Endodermal cell (in vitro differentiated cells): ENCODE data around the gene RERE. TPM values are rescaled to one million over a fixed set of nuclear protein-coding genes. Genes with fewer than 3 reads are reported as not detected.
"Not testable (repeated sequence)": the region's sequence is repeated elsewhere in the genome, so short reads cannot be mapped to it uniquely, and the experiment has no call there.

Experiments used
- DNase-seq: peaks from one replicate; pipeline ENCODE4 v3.0.0-alpha.2; 2017
- H3K27ac ChIP-seq: 2 replicates; pipeline ENCODE4 v1.5.1; 2013; ENCODE audit warnings: mild to moderate bottlenecking, low read depth, low read length, moderate library complexity
- H3K27me3 ChIP-seq: 2 replicates; pipeline ENCODE4 v1.6.1; 2013; ENCODE audit warnings: mild to moderate bottlenecking, low read length, moderate library complexity; ENCODE audit not compliant: insufficient read depth, control insufficient read depth, poor library complexity, severe bottlenecking
- H3K36me3 ChIP-seq: 2 replicates; pipeline ENCODE4 v1.7.0; 2013; ENCODE audit warnings: mild to moderate bottlenecking, low read length, moderate library complexity; ENCODE audit not compliant: control insufficient read depth, insufficient read depth
- H3K4me1 ChIP-seq: one replicate; pipeline ENCODE4 v1.7.0; 2013; ENCODE audit warnings: low read length; ENCODE audit not compliant: control insufficient read depth, insufficient read depth
- H3K4me3 ChIP-seq: 2 replicates; pipeline ENCODE4 v1.5.1; 2013; ENCODE audit warnings: mild to moderate bottlenecking, low read length, moderate library complexity
- H3K9ac ChIP-seq: 2 replicates; pipeline ENCODE4 v1.6.1; 2013; ENCODE audit warnings: mild to moderate bottlenecking, low read length, moderate library complexity; ENCODE audit not compliant: poor library complexity, severe bottlenecking; ENCODE audit errors: extremely low read depth
- H3K9me3 ChIP-seq: 2 replicates; pipeline ENCODE4 v1.6.1; 2013; ENCODE audit warnings: mild to moderate bottlenecking, low read length, moderate library complexity; ENCODE audit not compliant: control insufficient read depth
- H3K27ac Mint-ChIP-seq: 2 replicates; pipeline ENCODE4 v1.8.0; 2020; ENCODE audit warnings: mixed read lengths
- H3K27me3 Mint-ChIP-seq: 2 replicates; pipeline ENCODE4 v1.8.0; 2021; ENCODE audit warnings: mild to moderate bottlenecking, mixed read lengths; ENCODE audit not compliant: insufficient read depth
- H3K36me3 Mint-ChIP-seq: 2 replicates; pipeline ENCODE4 v1.8.0; 2020; ENCODE audit warnings: low read depth, mixed read lengths
- H3K4me1 Mint-ChIP-seq: 2 replicates; pipeline ENCODE4 v1.8.0; 2020; ENCODE audit warnings: mixed read lengths
- H3K4me3 Mint-ChIP-seq: 2 replicates; pipeline ENCODE4 v1.8.0; 2020; ENCODE audit warnings: mild to moderate bottlenecking, moderate library complexity, mixed read lengths
- H3K9me3 Mint-ChIP-seq: 2 replicates; pipeline ENCODE4 v1.8.0; 2020; ENCODE audit warnings: mild to moderate bottlenecking, mixed read lengths
- WGBS, 2 experiments: methylation state at CpG; one replicate each; pipeline versions ENCODE4 v1.1.5 to v1.1.7; 2013; ENCODE audit warnings: missing lambda C conversion rate in 2 of 2, mixed read lengths in 1 of 2; ENCODE audit not compliant: insufficient coverage in 1 of 2, insufficient read length in 1 of 2; 5-methylcytosine and 5-hydroxymethylcytosine counted together
- total RNA-seq, 2 donors: library from RNA; stranded (reverse); fragmentation: NEBNext Ultra II Directional in 1 of 2; extraction: Animal tissue kit (Norgen Biotek cat#: 25700) in 1 of 2; gene quantifications; 2 replicates in 1 of 2; 3 replicates in 1 of 2; pipeline ENCODE4 v1.2.1, GENCODE V29; 2021
- TF ChIP-seq, protein P1 (sequence below): fragments of 200-600 bp; sonication (generic); conservative IDR thresholded peaks from 2 replicates; pipeline ENCODE4 v1.5.0; 2021; ENCODE audit warnings: antibody characterized with exemption, mild to moderate bottlenecking

RERE gene
- total RNA-seq, 2 donors from 2014 or later = 159 to 179 TPM

DNA sequence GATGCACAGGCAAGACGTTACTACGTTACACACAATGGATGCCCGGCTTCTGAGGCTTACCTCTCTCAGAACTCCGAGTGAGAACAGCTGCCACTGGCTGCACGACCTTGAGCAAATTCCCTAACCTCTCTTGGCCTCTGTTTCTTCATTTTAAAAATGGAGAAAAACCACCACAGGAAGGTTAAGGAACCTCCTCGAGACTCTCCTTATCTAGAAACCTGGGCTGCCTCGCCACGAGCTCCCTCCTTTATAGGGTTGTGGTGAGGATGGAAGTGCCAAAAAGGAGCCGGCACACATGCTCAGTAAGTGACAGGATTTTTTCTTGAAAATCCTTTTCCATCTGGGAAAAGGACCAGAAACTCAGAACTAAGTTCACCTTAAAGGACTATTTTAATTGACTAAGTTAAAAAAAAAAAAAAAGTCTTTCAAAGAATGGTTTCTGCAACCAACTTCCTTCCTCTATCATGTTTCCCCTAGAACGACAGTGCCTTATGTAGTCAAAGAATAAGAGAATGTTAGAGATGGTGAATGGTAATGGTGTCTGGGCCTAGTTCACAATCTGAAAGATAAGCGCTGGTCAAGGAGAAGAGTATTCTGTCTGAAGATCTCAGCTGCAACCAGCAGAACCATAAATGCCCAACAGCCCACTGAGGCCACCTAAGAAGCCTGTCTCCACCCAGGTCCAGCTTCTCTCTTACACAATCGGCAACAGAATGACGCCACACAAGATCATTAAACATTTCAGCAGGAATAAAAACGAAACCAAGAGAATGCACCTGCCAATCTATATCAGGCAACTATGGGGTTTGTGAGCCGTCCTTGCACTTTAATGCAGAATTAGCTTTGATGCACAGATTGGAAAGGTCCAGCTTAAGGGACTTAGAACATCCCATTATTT is 434.6 kb downstream of the RERE start:
- no peak overlapping the region for H3K27ac ChIP-seq
- H3K36me3 Mint-ChIP-seq = peaks cover 28% of the 10 kb centered on the region
- TF ChIP-seq, protein P1, sequence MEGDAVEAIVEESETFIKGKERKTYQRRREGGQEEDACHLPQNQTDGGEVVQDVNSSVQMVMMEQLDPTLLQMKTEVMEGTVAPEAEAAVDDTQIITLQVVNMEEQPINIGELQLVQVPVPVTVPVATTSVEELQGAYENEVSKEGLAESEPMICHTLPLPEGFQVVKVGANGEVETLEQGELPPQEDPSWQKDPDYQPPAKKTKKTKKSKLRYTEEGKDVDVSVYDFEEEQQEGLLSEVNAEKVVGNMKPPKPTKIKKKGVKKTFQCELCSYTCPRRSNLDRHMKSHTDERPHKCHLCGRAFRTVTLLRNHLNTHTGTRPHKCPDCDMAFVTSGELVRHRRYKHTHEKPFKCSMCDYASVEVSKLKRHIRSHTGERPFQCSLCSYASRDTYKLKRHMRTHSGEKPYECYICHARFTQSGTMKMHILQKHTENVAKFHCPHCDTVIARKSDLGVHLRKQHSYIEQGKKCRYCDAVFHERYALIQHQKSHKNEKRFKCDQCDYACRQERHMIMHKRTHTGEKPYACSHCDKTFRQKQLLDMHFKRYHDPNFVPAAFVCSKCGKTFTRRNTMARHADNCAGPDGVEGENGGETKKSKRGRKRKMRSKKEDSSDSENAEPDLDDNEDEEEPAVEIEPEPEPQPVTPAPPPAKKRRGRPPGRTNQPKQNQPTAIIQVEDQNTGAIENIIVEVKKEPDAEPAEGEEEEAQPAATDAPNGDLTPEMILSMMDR = no peak
- no peaks in the 10 kb centered on the region for H3K9me3 Mint-ChIP-seq
- peaks cover 27% of the 10 kb centered on the region for H3K36me3 ChIP-seq
- no peaks in the 10 kb centered on the region for H3K27me3 ChIP-seq
- peak overlapping the region; percentile 58 for H3K27ac Mint-ChIP-seq
- WGBS, 2 experiments = 94 to 95% methylated on average over 11 to 15 of the region's 15 CpGs
- H3K4me1 Mint-ChIP-seq = peaks cover 37% of the 10 kb centered on the region
- no peak overlapping the region for H3K9ac ChIP-seq
- H3K4me3 ChIP-seq = no peak overlapping the region
- no peaks in the 10 kb centered on the region for H3K27me3 Mint-ChIP-seq
- no peaks in the 10 kb centered on the region for H3K9me3 ChIP-seq
- H3K4me3 Mint-ChIP-seq = no peak overlapping the region
- peak; percentile 24 for DNase-seq
- peaks cover 8% of the 10 kb centered on the region for H3K4me1 ChIP-seq

DNA sequence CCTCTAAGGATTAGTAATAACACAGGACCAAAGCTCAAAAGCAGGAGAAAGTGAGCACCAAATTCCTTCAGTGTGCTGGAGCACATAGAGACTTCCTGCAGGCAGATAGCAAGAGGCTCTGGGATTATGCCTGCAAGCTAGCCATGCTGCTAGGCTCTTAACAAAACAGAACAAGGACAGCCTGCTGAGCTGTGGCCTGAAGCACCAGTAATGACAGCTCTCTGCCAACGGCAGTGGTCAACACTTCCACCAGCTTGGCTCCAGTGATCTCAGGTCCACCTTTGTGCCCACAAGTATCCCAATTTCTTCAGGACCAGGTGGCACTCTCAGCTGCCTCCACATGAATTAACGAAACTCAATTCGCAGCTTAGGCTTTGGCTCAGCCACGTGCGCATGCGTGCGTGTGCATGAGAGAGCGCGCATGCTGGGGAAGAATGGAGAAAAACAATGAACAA is 435.4 kb downstream of the RERE start:
- Histone ChIP-seq H3K4me1 (peaks cover 8% of the 10 kb centered on the region), H3K4me3 (no peak overlapping the region), H3K9ac (no peak overlapping the region), H3K9me3 (no peaks in the 10 kb centered on the region), H3K27ac (no peak overlapping the region), H3K27me3 (no peaks in the 10 kb centered on the region), H3K36me3 (peaks cover 34% of the 10 kb centered on the region)
- H3K4me3 Mint-ChIP-seq = no peak overlapping the region
- peak; percentile 74 for DNase-seq
- no peaks in the 10 kb centered on the region for H3K9me3 Mint-ChIP-seq
- peaks cover 37% of the 10 kb centered on the region for H3K4me1 Mint-ChIP-seq
- no peaks in the 10 kb centered on the region for H3K27me3 Mint-ChIP-seq
- H3K36me3 Mint-ChIP-seq = peaks cover 32% of the 10 kb centered on the region
- 85 to 88% methylated on average over 9 of the region's 9 CpGs for WGBS, 2 experiments
- H3K27ac Mint-ChIP-seq = no peak overlapping the region
- TF ChIP-seq, protein P1 = no peak

DNA sequence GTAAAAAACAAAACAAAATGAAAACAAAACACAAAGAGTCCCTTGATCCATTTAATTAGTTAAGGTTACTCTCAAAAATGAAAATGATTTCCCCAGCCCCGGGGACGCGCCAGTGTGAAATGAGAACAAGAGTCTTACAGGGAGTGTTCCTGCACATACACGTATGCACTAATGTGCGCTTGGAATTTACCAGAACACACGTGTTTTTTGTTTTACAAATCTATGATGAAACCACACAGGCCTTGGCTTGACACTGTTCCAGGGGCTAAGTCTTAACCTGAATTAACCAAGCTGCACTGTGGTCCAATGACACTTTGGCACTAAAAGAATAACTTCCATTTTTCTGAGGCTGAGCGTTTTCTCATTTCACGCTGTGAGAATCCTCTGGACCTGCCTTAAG is 435.8 kb downstream of the RERE start:
- H3K4me1 Mint-ChIP-seq = peaks cover 37% of the 10 kb centered on the region
- peaks cover 34% of the 10 kb centered on the region for H3K36me3 ChIP-seq
- H3K4me3 ChIP-seq = no peak overlapping the region
- no peaks in the 10 kb centered on the region for H3K9me3 Mint-ChIP-seq
- H3K4me3 Mint-ChIP-seq = no peak overlapping the region
- peaks cover 8% of the 10 kb centered on the region for H3K4me1 ChIP-seq
- no peaks in the 10 kb centered on the region for H3K9me3 ChIP-seq
- H3K27ac ChIP-seq = no peak overlapping the region
- peaks cover 31% of the 10 kb centered on the region for H3K36me3 Mint-ChIP-seq
- H3K27me3 ChIP-seq = no peaks in the 10 kb centered on the region
- DNase-seq = no peak
- H3K27me3 Mint-ChIP-seq = no peaks in the 10 kb centered on the region
- H3K27ac Mint-ChIP-seq = no peak overlapping the region
- H3K9ac ChIP-seq = no peak overlapping the region
- 90 to 93% methylated on average over 8 of the region's 8 CpGs for WGBS, 2 experiments
- TF ChIP-seq, protein P1 = no peak

DNA sequence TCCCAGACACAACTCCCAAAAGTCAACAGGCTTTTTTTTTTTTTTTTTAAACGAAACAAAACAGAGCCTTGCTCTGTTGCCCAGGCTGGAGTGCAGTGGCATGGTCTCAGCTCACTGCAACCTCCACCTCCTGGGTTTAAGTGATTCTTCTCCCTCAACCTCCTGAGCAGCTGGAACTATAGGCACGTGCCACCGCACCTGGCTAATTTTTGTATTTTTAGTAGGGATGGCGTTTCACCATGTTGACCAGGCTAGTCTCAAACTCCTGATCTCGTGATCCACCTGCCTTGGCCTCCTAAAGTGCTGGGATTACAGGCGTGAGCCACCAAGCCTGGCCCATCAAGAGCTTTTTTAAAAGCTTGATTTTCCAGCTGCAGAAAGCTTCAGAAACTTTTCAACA is 437.1 kb downstream of the RERE start:
- not testable (repeated sequence) for H3K9me3 Mint-ChIP-seq, H3K27me3 Mint-ChIP-seq, H3K9ac ChIP-seq, H3K27ac Mint-ChIP-seq, H3K9me3 ChIP-seq, H3K4me1 ChIP-seq, H3K27ac ChIP-seq, H3K27me3 ChIP-seq, H3K4me3 Mint-ChIP-seq, H3K4me3 ChIP-seq
- WGBS, 2 experiments = 93 to 97% methylated on average over 5 to 6 of the region's 6 CpGs
- H3K36me3 Mint-ChIP-seq = peaks cover 23% of the 10 kb centered on the region
- DNase-seq = peak; percentile 24
- H3K4me1 Mint-ChIP-seq = peaks cover 30% of the 10 kb centered on the region
- peaks cover 40% of the 10 kb centered on the region for H3K36me3 ChIP-seq
